Caco-2 (cell line): ENCODE measurements around the gene PHKG2. TPM values are rescaled to one million over a fixed set of nuclear protein-coding genes. Genes with fewer than 3 reads are reported as not detected.

Source experiments
- BruUV-seq: library from RNA; stranded (reverse); fragments of 400-500 nt; replicated peaks from 2 replicates; lab custom pipeline; 2021; lab: Mats Ljungman, UMichigan
- CTCF ChIA-PET: fragments of 300-600 bp; sonication (Branson Sonifier 250); formaldehyde crosslinking; loops from one replicate; lab custom pipeline; 2022; ENCODE audit warnings: antibody characterized with exemption; lab: Charles Lee
- POLR2A ChIA-PET: fragments of 300-600 bp; sonication (Branson Sonifier 250); formaldehyde crosslinking; loops from one replicate; lab custom pipeline; 2022; ENCODE audit warnings: antibody characterized with exemption; lab: Charles Lee
- DNase-seq, 2 experiments: peaks; one replicate each; pipeline versions ENCODE4 v3.0.0 to v3.0.0-alpha.2; 2020 to 2022
- H3K27me3 ChIP-seq: replicated peaks from 2 replicates; pipeline ENCODE4 v1.6.0; 2011; ENCODE audit warnings: low read length; ENCODE audit not compliant: control insufficient read depth, insufficient read depth
- H3K36me3 ChIP-seq: 2 replicates; pipeline ENCODE4 v1.5.1; 2011; ENCODE audit warnings: low read length; ENCODE audit not compliant: control insufficient read depth, insufficient read depth
- H3K4me1 ChIP-seq: fragments of 250-450 bp; sonication (Bioruptor Pico); 2 replicates; pipeline ENCODE4 v1.5.1; 2020; ENCODE audit warnings: mild to moderate bottlenecking
- H3K4me3 ChIP-seq: 2 replicates; pipeline ENCODE4 v1.5.1; 2011; ENCODE audit warnings: low read depth, mild to moderate bottlenecking, control low read depth, low read length
- H3K9me3 ChIP-seq: fragments of 250-450 bp; sonication (Bioruptor Pico); 2 replicates; pipeline ENCODE4 v1.5.1; 2020; ENCODE audit warnings: mild to moderate bottlenecking, moderate library complexity
- H3K27ac Mint-ChIP-seq: one replicate; pipeline ENCODE4 v1.8.0; 2022; ENCODE audit warnings: mixed read lengths; ENCODE audit not compliant: unreplicated experiment
- H3K27me3 Mint-ChIP-seq: one replicate; pipeline ENCODE4 v1.8.0; 2022; ENCODE audit warnings: mixed read lengths; ENCODE audit not compliant: insufficient read depth, unreplicated experiment
- H3K36me3 Mint-ChIP-seq: one replicate; pipeline ENCODE4 v1.8.0; 2022; ENCODE audit warnings: mild to moderate bottlenecking, mixed read lengths; ENCODE audit not compliant: insufficient read depth, unreplicated experiment
- H3K4me1 Mint-ChIP-seq: one replicate; pipeline ENCODE4 v1.8.0; 2022; ENCODE audit warnings: low read depth, mixed read lengths; ENCODE audit not compliant: unreplicated experiment
- H3K4me3 Mint-ChIP-seq: one replicate; pipeline ENCODE4 v1.8.0; 2022; ENCODE audit warnings: mild to moderate bottlenecking, moderate library complexity, mixed read lengths; ENCODE audit not compliant: unreplicated experiment
- H3K9me3 Mint-ChIP-seq: one replicate; pipeline ENCODE4 v1.8.0; 2022; ENCODE audit warnings: mixed read lengths; ENCODE audit not compliant: unreplicated experiment
- intact Hi-C: fragments of 100-400 bp; cut with micrococcal nuclease; formaldehyde crosslinking; loops from one replicate; pipeline ENCODE4 v1.10.0; 2022; ENCODE audit not compliant: unreplicated experiment
- total RNA-seq: library from RNA; stranded (reverse); gene quantifications from 2 replicates; pipeline ENCODE4 v1.2.3, GENCODE V29; 2022
- TF ChIP-seq, protein P1 (sequence below), 2 experiments: fragments of 200-600 bp in 1 of 2; IDR thresholded peaks; 1 replicate in 1 of 2; 2 replicates in 1 of 2; pipeline versions ENCODE4 v1.5.1 to v1.8.0; 2011 to 2022; ENCODE audit warnings: antibody characterized with exemption in 1 of 2, control low read depth in 1 of 2, inconsistent platforms in 1 of 2, low read depth in 1 of 2, low read length in 1 of 2, mild to moderate bottlenecking in 1 of 2, moderate library complexity in 1 of 2; ENCODE audit not compliant: insufficient read depth in 1 of 2, severe bottlenecking in 1 of 2, unreplicated experiment in 1 of 2

Gene PHKG2
- total RNA-seq, 1 experiment from 2014 or later = 48.6 TPM

DNA sequence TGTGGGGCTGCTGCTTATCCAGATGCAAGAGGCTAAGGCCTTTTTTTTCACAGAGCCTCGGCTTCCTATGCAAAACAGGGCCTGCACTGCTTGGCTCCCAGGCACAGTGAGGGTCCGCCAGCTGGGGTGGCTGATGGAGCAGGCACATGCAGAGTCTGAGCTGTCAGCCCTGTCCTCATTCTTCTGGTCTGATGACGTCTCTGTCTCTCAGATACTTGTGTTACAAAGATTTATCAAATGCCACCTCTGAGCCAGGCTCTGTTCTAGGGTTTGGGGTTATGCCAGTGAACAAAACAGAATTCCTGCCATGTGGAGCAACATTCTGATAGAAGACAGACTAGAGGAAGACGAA lies 18.7 kb downstream of the PHKG2 start:
- peaks cover 74% of the 10 kb centered on the region for H3K36me3 Mint-ChIP-seq
- no peaks in the 10 kb centered on the region for H3K9me3 Mint-ChIP-seq
- intact Hi-C loops = no loop called here
- no peak for DNase-seq
- POLR2A ChIA-PET = interaction anchor here (0.5 kb wide), 1 partner anchor 145 kb away, joined by 4 read pairs; no protein-coding TSS in a partner anchor
- no peak overlapping the region for H3K4me3 Mint-ChIP-seq
- H3K27me3 Mint-ChIP-seq = no peaks in the 10 kb centered on the region
- Histone ChIP-seq H3K27me3 (no peaks in the 10 kb centered on the region), H3K4me1 (0 out of 2 replicates have a peak, but pooled peaks cover 8% of the 10 kb centered on the region), H3K36me3 (peaks cover 17% of the 10 kb centered on the region), H3K9me3 (no peaks in the 10 kb centered on the region), H3K4me3 (no peak overlapping the region)
- TF ChIP-seq, protein P1, sequence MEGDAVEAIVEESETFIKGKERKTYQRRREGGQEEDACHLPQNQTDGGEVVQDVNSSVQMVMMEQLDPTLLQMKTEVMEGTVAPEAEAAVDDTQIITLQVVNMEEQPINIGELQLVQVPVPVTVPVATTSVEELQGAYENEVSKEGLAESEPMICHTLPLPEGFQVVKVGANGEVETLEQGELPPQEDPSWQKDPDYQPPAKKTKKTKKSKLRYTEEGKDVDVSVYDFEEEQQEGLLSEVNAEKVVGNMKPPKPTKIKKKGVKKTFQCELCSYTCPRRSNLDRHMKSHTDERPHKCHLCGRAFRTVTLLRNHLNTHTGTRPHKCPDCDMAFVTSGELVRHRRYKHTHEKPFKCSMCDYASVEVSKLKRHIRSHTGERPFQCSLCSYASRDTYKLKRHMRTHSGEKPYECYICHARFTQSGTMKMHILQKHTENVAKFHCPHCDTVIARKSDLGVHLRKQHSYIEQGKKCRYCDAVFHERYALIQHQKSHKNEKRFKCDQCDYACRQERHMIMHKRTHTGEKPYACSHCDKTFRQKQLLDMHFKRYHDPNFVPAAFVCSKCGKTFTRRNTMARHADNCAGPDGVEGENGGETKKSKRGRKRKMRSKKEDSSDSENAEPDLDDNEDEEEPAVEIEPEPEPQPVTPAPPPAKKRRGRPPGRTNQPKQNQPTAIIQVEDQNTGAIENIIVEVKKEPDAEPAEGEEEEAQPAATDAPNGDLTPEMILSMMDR (IDR thresholded peaks at IDR 0.05; ENCODE audit: insufficient read depth in 1 of 2, low read depth in 1 of 2, low read length in 1 of 2, severe bottlenecking in 1 of 2, unreplicated experiment in 1 of 2) = no peak
- H3K4me1 Mint-ChIP-seq = no peaks in the 10 kb centered on the region
- CTCF ChIA-PET = no interaction called here
- no peak overlapping the region for H3K27ac Mint-ChIP-seq
- BruUV-seq = no TSS peak

DNA sequence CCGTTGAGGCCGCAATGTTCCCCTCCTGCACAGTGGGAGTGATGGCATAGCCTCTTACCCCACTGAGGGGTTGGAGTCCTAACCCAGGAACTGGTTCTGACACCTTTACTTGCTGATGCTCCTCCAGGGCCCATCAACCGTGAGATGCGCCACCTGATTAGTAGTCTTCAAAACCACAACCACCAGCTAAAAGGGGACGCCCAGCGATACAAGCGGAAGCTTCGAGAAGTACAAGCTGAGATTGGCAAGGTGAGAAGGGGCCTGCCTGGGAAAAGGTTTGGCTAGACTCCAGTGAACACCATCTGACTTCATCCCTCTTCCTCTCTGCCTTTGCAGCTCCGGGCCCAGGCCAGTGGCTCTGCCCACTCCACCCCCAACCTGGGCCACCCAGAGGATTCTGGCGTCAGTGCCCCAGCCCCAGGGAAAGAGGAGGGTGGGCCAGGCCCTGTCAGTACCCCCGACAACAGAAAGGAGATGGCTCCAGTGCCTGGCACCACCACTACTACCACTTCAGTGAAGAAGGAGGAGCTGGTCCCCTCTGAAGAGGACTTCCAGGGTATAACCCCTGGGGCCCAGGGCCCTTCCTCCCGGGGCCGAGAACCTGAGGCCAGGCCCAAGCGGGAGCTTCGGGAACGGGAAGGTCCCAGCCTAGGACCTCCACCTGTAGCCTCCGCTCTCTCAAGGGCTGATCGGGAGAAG lies 19.7 kb downstream of the PHKG2 start:
- H3K27ac Mint-ChIP-seq = no peak overlapping the region
- intact Hi-C loops = no loop called here
- Histone ChIP-seq H3K9me3 (no peaks in the 10 kb centered on the region), H3K36me3 (peaks cover 18% of the 10 kb centered on the region), H3K27me3 (no peaks in the 10 kb centered on the region), H3K4me3 (no peak overlapping the region), H3K4me1 (0 out of 2 replicates have a peak, but pooled peaks cover 7% of the 10 kb centered on the region)
- peaks cover 77% of the 10 kb centered on the region for H3K36me3 Mint-ChIP-seq
- no peak for DNase-seq
- no peak overlapping the region for H3K4me3 Mint-ChIP-seq
- POLR2A ChIA-PET = no interaction called here
- H3K4me1 Mint-ChIP-seq = no peaks in the 10 kb centered on the region
- CTCF ChIA-PET = no interaction called here
- TF ChIP-seq, protein P1 (IDR thresholded peaks at IDR 0.05; ENCODE audit: insufficient read depth in 1 of 2, low read depth in 1 of 2, low read length in 1 of 2, severe bottlenecking in 1 of 2, unreplicated experiment in 1 of 2) = no peak
- BruUV-seq = no TSS peak
- H3K9me3 Mint-ChIP-seq = no peaks in the 10 kb centered on the region
- no peaks in the 10 kb centered on the region for H3K27me3 Mint-ChIP-seq

DNA sequence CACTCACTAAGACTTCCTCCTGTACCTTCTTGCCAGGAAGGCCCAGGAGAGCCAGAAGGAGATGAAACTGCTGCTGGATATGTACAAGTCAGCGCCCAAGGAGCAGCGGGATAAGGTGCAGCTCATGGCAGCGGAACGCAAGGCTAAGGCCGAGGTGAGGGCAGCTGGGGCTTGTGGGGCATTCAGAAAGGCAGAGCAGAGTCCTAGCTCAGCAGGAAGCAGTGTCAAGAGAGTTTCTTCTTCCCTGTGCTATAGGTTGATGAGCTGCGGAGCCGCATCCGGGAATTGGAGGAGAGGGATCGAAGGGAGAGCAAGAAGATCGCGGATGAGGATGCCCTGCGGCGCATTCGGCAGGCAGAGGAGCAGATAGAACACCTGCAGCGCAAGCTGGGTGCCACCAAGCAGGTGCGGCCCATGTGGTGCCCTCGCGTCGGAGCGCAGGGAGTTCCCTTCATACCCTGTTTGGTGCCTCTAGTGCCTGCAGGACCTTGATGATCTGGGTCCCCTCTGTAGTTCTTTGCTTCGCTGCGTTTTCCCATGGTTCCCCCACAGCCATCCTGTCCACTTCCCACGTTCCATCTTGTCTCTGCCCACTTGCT lies 20.5 kb downstream of the PHKG2 start:
- Histone ChIP-seq H3K27me3 (no peaks in the 10 kb centered on the region), H3K9me3 (no peaks in the 10 kb centered on the region), H3K4me3 (no peak overlapping the region), H3K36me3 (peaks cover 19% of the 10 kb centered on the region), H3K4me1 (0 out of 2 replicates have a peak, but pooled peaks cover under 1% of the 10 kb centered on the region)
- ChIA-PET POLR2A (interaction anchor here (0.7 kb wide), 1 partner anchor 21 kb away, joined by 3 read pairs; the partner anchor contains the start of gene PHKG2), CTCF (interaction anchor here (0.5 kb wide), 1 partner anchor 354 kb away, joined by 4 read pairs; no protein-coding TSS in a partner anchor)
- TSS peak; percentile 7 for BruUV-seq
- no peaks in the 10 kb centered on the region for H3K9me3 Mint-ChIP-seq
- DNase-seq = no peak
- no peaks in the 10 kb centered on the region for H3K4me1 Mint-ChIP-seq
- H3K36me3 Mint-ChIP-seq = peaks cover 78% of the 10 kb centered on the region
- H3K4me3 Mint-ChIP-seq = no peak overlapping the region
- H3K27me3 Mint-ChIP-seq = no peaks in the 10 kb centered on the region
- no peak overlapping the region for H3K27ac Mint-ChIP-seq
- intact Hi-C loops = no loop called here
- TF ChIP-seq, protein P1 (IDR thresholded peaks at IDR 0.05; ENCODE audit: insufficient read depth in 1 of 2, low read depth in 1 of 2, low read length in 1 of 2, severe bottlenecking in 1 of 2, unreplicated experiment in 1 of 2) = no peak
